HG02763 (cell line): ENCODE data around the gene ZBTB21.
"Not testable (repeated sequence)": the region's sequence is repeated elsewhere in the genome, so short reads cannot be mapped to it uniquely, and the experiment has no call there.

Source experiments
- ATAC-seq: cut with Tn5 transposase; IDR thresholded peaks from one replicate; pipeline ENCODE4 v1.9.1; 2021; ENCODE audit warnings: mild to moderate bottlenecking, moderate library complexity; ENCODE audit not compliant: unreplicated experiment

Gene ZBTB21

GRCh38 chr21:41995577-41995976 lies 14.6 kb downstream of the ZBTB21 start:
- no peak for ATAC-seq

- not testable (repeated sequence) for ATAC-seq
Measured at GRCh38 chr21:41994613-41995012, 15.5 kb downstream of the ZBTB21 start.

- ATAC-seq = no peak
Measured at GRCh38 chr21:41993744-41994143, 16.4 kb downstream of the ZBTB21 start.

GRCh38 chr21:41992576-41992975 lies 17.6 kb downstream of the ZBTB21 start:
- ATAC-seq = no peak

GRCh38 chr21:41991659-41992058 lies 18.5 kb downstream of the ZBTB21 start:
- ATAC-seq = no peak

GRCh38 chr21:41989698-41990097 lies 20.5 kb downstream of the ZBTB21 start:
- ATAC-seq = no peak

- no peak for ATAC-seq
Measured at GRCh38 chr21:41987310-41987709, 22.9 kb downstream of the ZBTB21 start.

- ATAC-seq = no peak
Measured at GRCh38 chr21:41985662-41986416, 24.3 kb downstream of the ZBTB21 start.

GRCh38 chr21:41983229-41983628 lies 26.9 kb downstream of the ZBTB21 start:
- no peak for ATAC-seq

- no peak for ATAC-seq
Measured at GRCh38 chr21:41980561-41980960, 29.6 kb downstream of the ZBTB21 start.

- no peak for ATAC-seq
Measured at GRCh38 chr21:41979751-41980369, 30.3 kb downstream of the ZBTB21 start.

GRCh38 chr21:41979335-41979734 lies 30.8 kb downstream of the ZBTB21 start:
- no peak for ATAC-seq

GRCh38 chr21:41977034-41977950 lies 32.9 kb downstream of the ZBTB21 start:
- ATAC-seq = no peak

- no peak for ATAC-seq
Measured at GRCh38 chr21:41976611-41977010, 33.5 kb downstream of the ZBTB21 start.

- ATAC-seq = no peak
Measured at GRCh38 chr21:41975391-41976272, 34.5 kb downstream of the ZBTB21 start.

- no peak for ATAC-seq
Measured at GRCh38 chr21:41974752-41975053, 35.5 kb downstream of the ZBTB21 start.

GRCh38 chr21:41973861-41974751 lies 36.1 kb downstream of the ZBTB21 start:
- no peak for ATAC-seq

GRCh38 chr21:41973427-41973831 lies 36.7 kb downstream of the ZBTB21 start:
- no peak for ATAC-seq

- ATAC-seq = no peak
Measured at GRCh38 chr21:41972511-41973205, 37.5 kb downstream of the ZBTB21 start.
